NT2/D1 (cell line): ENCODE data around the gene ULK4.

ENCODE experiments used
- DNase-seq: peaks from one replicate; pipeline ENCODE4 v3.0.0-alpha.2; 2011; ENCODE audit warnings: low read depth, low spot score
- H3K27me3 ChIP-seq: 2 replicates; pipeline ENCODE4 v1.6.0; 2011; ENCODE audit warnings: mild to moderate bottlenecking; ENCODE audit not compliant: insufficient read length, insufficient read depth
- H3K36me3 ChIP-seq: 2 replicates; pipeline ENCODE4 v1.6.1; 2011; ENCODE audit warnings: mild to moderate bottlenecking, low read length, mixed read lengths; ENCODE audit not compliant: insufficient read depth, insufficient read length
- H3K4me1 ChIP-seq: 2 replicates; pipeline ENCODE4 v1.5.1; 2011; ENCODE audit not compliant: insufficient read depth, insufficient read length
- H3K4me3 ChIP-seq: 2 replicates; pipeline ENCODE4 v1.5.1; 2011; ENCODE audit warnings: low read depth; ENCODE audit not compliant: insufficient read length
- H3K9ac ChIP-seq: 2 replicates; pipeline ENCODE4 v1.6.0; 2011; ENCODE audit warnings: low read depth; ENCODE audit not compliant: insufficient read length
- H3K9me3 ChIP-seq: 2 replicates; pipeline ENCODE4 v1.5.1; 2011; ENCODE audit warnings: mild to moderate bottlenecking, low read length; ENCODE audit not compliant: insufficient read depth
- SUZ12 ChIP-seq: IDR thresholded peaks from 2 replicates; pipeline ENCODE4 v1.6.1; 2011; ENCODE audit not compliant: insufficient read length, insufficient read depth; ENCODE audit errors: extremely low read depth
- YY1 ChIP-seq: IDR thresholded peaks from 2 replicates; pipeline ENCODE4 v1.6.1; 2011; ENCODE audit not compliant: insufficient read length, insufficient read depth
- ZNF274 ChIP-seq: IDR thresholded peaks from 2 replicates; pipeline ENCODE4 v1.6.1; 2011; ENCODE audit warnings: mild to moderate bottlenecking, low read depth, low read length

ULK4 gene

GRCh38 chr3:41204369-41204768 lies 757.5 kb downstream of the ULK4 start:
- Histone ChIP-seq H3K9me3 (no peaks in the 10 kb centered on the region), H3K4me3 (no peak overlapping the region), H3K36me3 (peaks cover 13% of the 10 kb centered on the region), H3K9ac (no peak overlapping the region), H3K4me1 (no peaks in the 10 kb centered on the region), H3K27me3 (no peaks in the 10 kb centered on the region)
- TF ChIP-seq YY1, result no peak
- TF ChIP-seq SUZ12, result no peak
- TF ChIP-seq ZNF274, result no peak
- DNase-seq, result no peak

GRCh38 chr3:41202834-41203345 lies 759.0 kb downstream of the ULK4 start:
- Histone ChIP-seq H3K4me3 (peak overlapping the region; percentile 90), H3K9me3 (no peaks in the 10 kb centered on the region), H3K27me3 (no peaks in the 10 kb centered on the region), H3K9ac (no peak overlapping the region), H3K36me3 (peaks cover 13% of the 10 kb centered on the region), H3K4me1 (no peaks in the 10 kb centered on the region)
- DNase-seq, result no peak
- TF ChIP-seq ZNF274 (no peak), YY1 (no peak), SUZ12 (no peak)

GRCh38 chr3:41202075-41202833 lies 759.6 kb downstream of the ULK4 start:
- H3K4me3 ChIP-seq, result peak overlapping the region; percentile 90
- H3K9me3 ChIP-seq, result no peaks in the 10 kb centered on the region
- no peak for DNase-seq
- H3K27me3 ChIP-seq, result no peaks in the 10 kb centered on the region
- H3K9ac ChIP-seq, result peak overlapping the region; percentile 63
- TF ChIP-seq ZNF274, result no peak
- TF ChIP-seq YY1, result no peak
- TF ChIP-seq SUZ12, result no peak
- H3K4me1 ChIP-seq, result no peaks in the 10 kb centered on the region
- peaks cover 13% of the 10 kb centered on the region for H3K36me3 ChIP-seq

- Histone ChIP-seq H3K4me3 (peak overlapping the region; percentile 90), H3K9ac (peak overlapping the region; percentile 54), H3K9me3 (no peaks in the 10 kb centered on the region), H3K4me1 (no peaks in the 10 kb centered on the region), H3K27me3 (no peaks in the 10 kb centered on the region), H3K36me3 (peaks cover 13% of the 10 kb centered on the region)
- no peak for DNase-seq
- TF ChIP-seq SUZ12 (no peak), YY1 (no peak), ZNF274 (no peak)
Observed at GRCh38 chr3:41200669-41201021, 761.3 kb downstream of the ULK4 start.

GRCh38 chr3:41199866-41200668 lies 761.8 kb downstream of the ULK4 start:
- Histone ChIP-seq H3K9ac (peak overlapping the region; percentile 99), H3K4me3 (peak overlapping the region; percentile 95), H3K9me3 (no peaks in the 10 kb centered on the region), H3K27me3 (no peaks in the 10 kb centered on the region), H3K4me1 (no peaks in the 10 kb centered on the region), H3K36me3 (peaks cover 13% of the 10 kb centered on the region)
- TF ChIP-seq YY1, result no peak
- TF ChIP-seq ZNF274, result no peak
- no peak for TF ChIP-seq SUZ12
- no peak for DNase-seq

- TF ChIP-seq YY1 (peak; percentile 83), SUZ12 (no peak), ZNF274 (no peak)
- H3K36me3 ChIP-seq, result peaks cover 13% of the 10 kb centered on the region
- peak within 1 kb of the TSS; percentile 99 for H3K9ac ChIP-seq
- H3K27me3 ChIP-seq, result no peaks in the 10 kb centered on the region
- no peaks in the 10 kb centered on the region for H3K9me3 ChIP-seq
- H3K4me1 ChIP-seq, result no peaks in the 10 kb centered on the region
- DNase-seq, result peak; percentile 88
- peak within 1 kb of the TSS; percentile 95 for H3K4me3 ChIP-seq
Observed at GRCh38 chr3:41198950-41199865, 762.7 kb downstream of the ULK4 start, which contains the start of gene CTNNB1. TSS of gene CTNNB1 (plus strand) at chr3:41199505. CDS start at chr3:41224069, 24,564 bp downstream.
